ENCODE results near the gene BIRC6. TPM values are rescaled to one million over a fixed set of nuclear protein-coding genes. Genes with fewer than 3 reads are reported as not detected.

Gene BIRC6
- total RNA-seq, 1 experiment from 2014 or later = 96.7 TPM

DNA sequence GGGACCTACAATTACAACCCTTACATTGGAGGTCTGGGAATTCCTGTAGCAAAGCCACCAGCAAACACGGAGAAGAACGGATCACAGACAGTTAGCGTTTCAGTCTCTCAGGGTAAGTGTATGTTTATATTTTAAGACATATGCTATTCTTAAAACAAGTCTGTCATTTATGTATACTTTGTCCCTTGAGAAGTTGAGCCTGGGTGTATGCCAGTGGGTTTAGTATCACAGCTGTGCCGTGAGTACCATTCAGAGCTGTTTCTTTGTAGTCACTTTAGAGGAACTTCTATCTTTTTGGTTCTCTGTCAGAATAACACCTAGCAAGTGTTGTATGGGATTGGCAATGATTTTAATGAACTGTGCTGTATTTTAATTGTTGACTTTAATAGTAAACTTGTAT, 125.6 kb downstream of the BIRC6 start:
- Histone ChIP-seq H3K27me3 (replicated peaks; ENCODE audit: control insufficient read depth, insufficient read depth, low read length) (no peaks in the 10 kb centered on the region), H3K36me3 (ENCODE audit: control insufficient read depth, insufficient read depth, low read length) (peaks cover 2% of the 10 kb centered on the region), H3K4me3 (ENCODE audit: low read depth, low read length) (no peak overlapping the region), H3K4me1 (no peaks in the 10 kb centered on the region), H3K9me3 (no peaks in the 10 kb centered on the region)
- TF ChIP-seq, protein P1, sequence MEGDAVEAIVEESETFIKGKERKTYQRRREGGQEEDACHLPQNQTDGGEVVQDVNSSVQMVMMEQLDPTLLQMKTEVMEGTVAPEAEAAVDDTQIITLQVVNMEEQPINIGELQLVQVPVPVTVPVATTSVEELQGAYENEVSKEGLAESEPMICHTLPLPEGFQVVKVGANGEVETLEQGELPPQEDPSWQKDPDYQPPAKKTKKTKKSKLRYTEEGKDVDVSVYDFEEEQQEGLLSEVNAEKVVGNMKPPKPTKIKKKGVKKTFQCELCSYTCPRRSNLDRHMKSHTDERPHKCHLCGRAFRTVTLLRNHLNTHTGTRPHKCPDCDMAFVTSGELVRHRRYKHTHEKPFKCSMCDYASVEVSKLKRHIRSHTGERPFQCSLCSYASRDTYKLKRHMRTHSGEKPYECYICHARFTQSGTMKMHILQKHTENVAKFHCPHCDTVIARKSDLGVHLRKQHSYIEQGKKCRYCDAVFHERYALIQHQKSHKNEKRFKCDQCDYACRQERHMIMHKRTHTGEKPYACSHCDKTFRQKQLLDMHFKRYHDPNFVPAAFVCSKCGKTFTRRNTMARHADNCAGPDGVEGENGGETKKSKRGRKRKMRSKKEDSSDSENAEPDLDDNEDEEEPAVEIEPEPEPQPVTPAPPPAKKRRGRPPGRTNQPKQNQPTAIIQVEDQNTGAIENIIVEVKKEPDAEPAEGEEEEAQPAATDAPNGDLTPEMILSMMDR (IDR thresholded peaks at IDR 0.05; ENCODE audit: insufficient read depth in 1 of 2, low read depth in 1 of 2, low read length in 1 of 2, severe bottlenecking in 1 of 2, unreplicated experiment in 1 of 2) = no peak
- H3K27me3 Mint-ChIP-seq (ENCODE audit: insufficient read depth, unreplicated experiment) = no peaks in the 10 kb centered on the region
- H3K27ac Mint-ChIP-seq (ENCODE audit: unreplicated experiment) = no peak overlapping the region
- BruUV-seq (replicated peaks) = no TSS peak
- H3K4me1 Mint-ChIP-seq (ENCODE audit: low read depth, unreplicated experiment) = no peaks in the 10 kb centered on the region
- ChIA-PET CTCF (no interaction called here), POLR2A (no interaction called here)
- DNase-seq = no peak
- intact Hi-C loops (cut with micrococcal nuclease; ENCODE audit: unreplicated experiment) = no loop called here
- H3K9me3 Mint-ChIP-seq (ENCODE audit: unreplicated experiment) = no peaks in the 10 kb centered on the region
- H3K4me3 Mint-ChIP-seq (ENCODE audit: unreplicated experiment) = no peak overlapping the region
- H3K36me3 Mint-ChIP-seq (ENCODE audit: insufficient read depth, unreplicated experiment) = peaks cover 68% of the 10 kb centered on the region

DNA sequence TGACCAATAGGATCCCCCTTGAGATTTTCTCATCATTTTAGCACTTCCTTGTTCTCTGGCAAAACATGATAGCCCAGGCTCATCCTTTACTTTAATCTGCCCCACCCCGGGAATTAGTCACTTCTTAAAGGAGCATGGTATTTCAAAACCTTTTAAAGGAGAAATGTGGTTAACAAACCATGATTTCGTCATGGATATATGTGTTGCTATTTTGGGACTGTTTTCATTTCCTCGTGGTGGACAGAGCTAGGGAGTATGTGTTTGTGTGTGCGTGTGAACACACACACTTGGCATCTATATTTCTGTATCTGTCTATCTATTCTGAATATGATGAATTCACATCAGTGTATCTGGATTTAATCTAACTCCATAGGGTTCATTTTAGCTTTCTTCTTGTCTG, 128.1 kb downstream of the BIRC6 start:
- no peaks in the 10 kb centered on the region for H3K27me3 Mint-ChIP-seq (ENCODE audit: insufficient read depth, unreplicated experiment)
- H3K4me1 Mint-ChIP-seq (ENCODE audit: low read depth, unreplicated experiment) = no peaks in the 10 kb centered on the region
- Histone ChIP-seq H3K27me3 (replicated peaks; ENCODE audit: control insufficient read depth, insufficient read depth, low read length) (no peaks in the 10 kb centered on the region), H3K9me3 (no peaks in the 10 kb centered on the region), H3K36me3 (ENCODE audit: control insufficient read depth, insufficient read depth, low read length) (peaks cover 2% of the 10 kb centered on the region; the same call in 1 of the 2 replicates), H3K4me3 (ENCODE audit: low read depth, low read length) (no peak overlapping the region), H3K4me1 (no peaks in the 10 kb centered on the region)
- BruUV-seq (replicated peaks) = no TSS peak
- TF ChIP-seq, protein P1 (IDR thresholded peaks at IDR 0.05; ENCODE audit: insufficient read depth in 1 of 2, low read depth in 1 of 2, low read length in 1 of 2, severe bottlenecking in 1 of 2, unreplicated experiment in 1 of 2) = no peak
- H3K36me3 Mint-ChIP-seq (ENCODE audit: insufficient read depth, unreplicated experiment) = peaks cover 64% of the 10 kb centered on the region
- DNase-seq = no peak
- H3K27ac Mint-ChIP-seq (ENCODE audit: unreplicated experiment) = no peak overlapping the region
- H3K9me3 Mint-ChIP-seq (ENCODE audit: unreplicated experiment) = no peaks in the 10 kb centered on the region
- ChIA-PET POLR2A (no interaction called here), CTCF (no interaction called here)
- intact Hi-C loops (cut with micrococcal nuclease; ENCODE audit: unreplicated experiment) = no loop called here
- H3K4me3 Mint-ChIP-seq (ENCODE audit: unreplicated experiment) = no peak overlapping the region

DNA sequence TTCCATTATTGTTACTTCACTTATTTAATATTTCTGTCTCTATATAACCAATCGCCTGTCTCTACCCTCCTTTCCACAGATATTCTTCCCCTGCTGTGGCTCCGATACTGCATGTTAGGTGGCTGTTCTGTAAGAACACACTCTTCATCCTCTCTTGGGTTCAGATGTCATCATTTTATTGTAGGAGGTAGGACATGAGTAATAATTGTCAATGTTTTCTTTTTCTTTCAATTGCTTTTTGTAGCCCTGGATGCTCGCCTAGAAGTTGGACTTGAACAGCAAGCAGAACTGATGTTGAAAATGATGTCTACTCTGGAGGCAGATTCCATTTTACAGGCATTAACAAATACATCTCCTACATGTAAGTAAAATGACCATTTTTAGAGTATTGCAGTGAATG, 128.6 kb downstream of the BIRC6 start:
- H3K9me3 ChIP-seq = no peaks in the 10 kb centered on the region
- no peaks in the 10 kb centered on the region for H3K4me1 Mint-ChIP-seq (ENCODE audit: low read depth, unreplicated experiment)
- DNase-seq = no peak
- peaks cover 2% of the 10 kb centered on the region; the same call in 1 of the 2 replicates for H3K36me3 ChIP-seq (ENCODE audit: control insufficient read depth, insufficient read depth, low read length)
- no TSS peak for BruUV-seq (replicated peaks)
- H3K9me3 Mint-ChIP-seq (ENCODE audit: unreplicated experiment) = no peaks in the 10 kb centered on the region
- ChIA-PET POLR2A (no interaction called here), CTCF (no interaction called here)
- H3K36me3 Mint-ChIP-seq (ENCODE audit: insufficient read depth, unreplicated experiment) = peaks cover 64% of the 10 kb centered on the region
- no peaks in the 10 kb centered on the region for H3K27me3 Mint-ChIP-seq (ENCODE audit: insufficient read depth, unreplicated experiment)
- H3K27me3 ChIP-seq (replicated peaks; ENCODE audit: control insufficient read depth, insufficient read depth, low read length) = no peaks in the 10 kb centered on the region
- H3K4me3 ChIP-seq (ENCODE audit: low read depth, low read length) = no peak overlapping the region
- intact Hi-C loops (cut with micrococcal nuclease; ENCODE audit: unreplicated experiment) = no loop called here
- TF ChIP-seq, protein P1 (IDR thresholded peaks at IDR 0.05; ENCODE audit: insufficient read depth in 1 of 2, low read depth in 1 of 2, low read length in 1 of 2, severe bottlenecking in 1 of 2, unreplicated experiment in 1 of 2) = no peak
- no peaks in the 10 kb centered on the region for H3K4me1 ChIP-seq
- no peak overlapping the region for H3K27ac Mint-ChIP-seq (ENCODE audit: unreplicated experiment)
- no peak overlapping the region for H3K4me3 Mint-ChIP-seq (ENCODE audit: unreplicated experiment)

Measured in Caco-2 (cell line).